Thoracic aorta (tissue), 2 donors: ENCODE data around the gene TTLL11. TPM values are rescaled to one million over a fixed set of nuclear protein-coding genes. Genes with fewer than 3 reads are reported as not detected.

Experiments
- ATAC-seq: fragments of 150-250 bp; one replicate; pipeline ENCODE4 v1.8.0; 2017; ENCODE audit warnings: low read depth; ENCODE audit not compliant: insufficient number of reproducible peaks, low FRiP score
- DNase-seq: peaks from one replicate; pipeline ENCODE4 v3.0.0-alpha.2; 2020; ENCODE audit warnings: low spot score
- H3K27ac ChIP-seq, 2 donors: fragments of 200-600 bp; sonication (generic); 1 replicate in 1 of 2; 2 replicates in 1 of 2; pipeline ENCODE4 v1.5.1; 2016; ENCODE audit warnings: mild to moderate bottlenecking in 2 of 2, moderate library complexity in 2 of 2
- H3K27me3 ChIP-seq: fragments of 200-600 bp; sonication (generic); replicated peaks from 2 replicates; pipeline ENCODE4 v1.6.0; 2016; ENCODE audit warnings: mild to moderate bottlenecking; ENCODE audit not compliant: insufficient read depth
- H3K36me3 ChIP-seq: fragments of 200-600 bp; sonication (generic); one replicate; pipeline ENCODE4 v1.5.1; 2016
- H3K4me1 ChIP-seq, 2 donors: fragments of 200-600 bp; sonication (generic); 1 replicate in 1 of 2; 2 replicates in 1 of 2; pipeline versions ENCODE4 v1.5.1 to v1.6.0; 2016; ENCODE audit warnings: low read depth in 2 of 2, mild to moderate bottlenecking in 1 of 2; ENCODE audit not compliant: control insufficient read depth in 1 of 2
- H3K4me3 ChIP-seq: fragments of 200-600 bp; sonication (generic); 2 replicates; pipeline ENCODE4 v1.5.1; 2016; ENCODE audit warnings: mild to moderate bottlenecking
- H3K9me3 ChIP-seq: fragments of 200-600 bp; sonication (generic); 2 replicates; pipeline ENCODE4 v1.5.1; 2016
- CTCF ChIP-seq: fragments of 200-600 bp; sonication (generic); IDR thresholded peaks from one replicate; pipeline ENCODE4 v1.5.1; 2019; ENCODE audit warnings: antibody characterized with exemption
- total RNA-seq, 2 donors: library from RNA; depleted of rRNA; stranded (reverse); fragments of >200 nt; gene quantifications; one replicate each; pipeline versions ENCODE4 v1.1.0 to v1.2.3, GENCODE V29; 2016

The TTLL11 gene
- total RNA-seq, 2 donors from 2014 or later, result 25.7 to 31.2 TPM

GRCh38 chr9:122036988-122037387, 56.1 kb downstream of the TTLL11 start:
- DNase-seq (no peak), ATAC-seq (no peak)
- no peak overlapping the region for H3K27ac ChIP-seq
- H3K9me3 ChIP-seq, result no peaks in the 10 kb centered on the region
- H3K4me1 ChIP-seq, result peaks cover 20 to 55% of the 10 kb centered on the region in 2 donors
- H3K4me3 ChIP-seq, result no peak overlapping the region
- peaks cover 3% of the 10 kb centered on the region for H3K36me3 ChIP-seq
- TF ChIP-seq CTCF, result no peak
- H3K27me3 ChIP-seq, result no peaks in the 10 kb centered on the region

GRCh38 chr9:122036408-122036807, 56.7 kb downstream of the TTLL11 start:
- no peak for TF ChIP-seq CTCF
- no peak for ATAC-seq
- H3K27ac ChIP-seq, result no peak overlapping the region

GRCh38 chr9:122033775-122034373, 59.2 kb downstream of the TTLL11 start:
- no peaks in the 10 kb centered on the region for H3K9me3 ChIP-seq
- peaks cover 18 to 40% of the 10 kb centered on the region in 2 donors for H3K4me1 ChIP-seq
- no peak for ATAC-seq
- H3K27ac ChIP-seq, result peak overlapping the region; percentile 32 to 54
- no peaks in the 10 kb centered on the region for H3K27me3 ChIP-seq
- no peak for DNase-seq
- TF ChIP-seq CTCF, result no peak
- peak overlapping the region; percentile 9 for H3K4me3 ChIP-seq
- peaks cover 3% of the 10 kb centered on the region for H3K36me3 ChIP-seq

More at GRCh38 chr9:122036408-122036807, 56.7 kb downstream of the TTLL11 start:
- no peak overlapping the region for H3K4me3 ChIP-seq
- H3K9me3 ChIP-seq, result no peaks in the 10 kb centered on the region
- no peaks in the 10 kb centered on the region for H3K27me3 ChIP-seq
- no peak for DNase-seq
- H3K36me3 ChIP-seq, result peaks cover 3% of the 10 kb centered on the region
- H3K4me1 ChIP-seq, result peaks cover 23 to 59% of the 10 kb centered on the region in 2 donors

- no peaks in the 10 kb centered on the region for H3K27me3 ChIP-seq
- H3K4me3 ChIP-seq, result peak overlapping the region; percentile 46
- TF ChIP-seq CTCF, result no peak
- H3K4me1 ChIP-seq, result peaks cover 18 to 40% of the 10 kb centered on the region in 2 donors
- no peaks in the 10 kb centered on the region for H3K9me3 ChIP-seq
- DNase-seq (no peak), ATAC-seq (no peak)
- no peaks in the 10 kb centered on the region for H3K36me3 ChIP-seq
- H3K27ac ChIP-seq, result peak overlapping the region; percentile 37 to 56
These were observed 60.8 kb downstream of the TTLL11 start for GRCh38 chr9:122032346-122032745.

GRCh38 chr9:122031776-122032175, 61.3 kb downstream of the TTLL11 start:
- no peaks in the 10 kb centered on the region for H3K36me3 ChIP-seq
- H3K9me3 ChIP-seq, result no peaks in the 10 kb centered on the region
- ATAC-seq (peak; percentile 25), DNase-seq (no peak)
- peak overlapping the region; percentile 37 to 56 for H3K27ac ChIP-seq
- peak overlapping the region; percentile 46 for H3K4me3 ChIP-seq
- H3K27me3 ChIP-seq, result no peaks in the 10 kb centered on the region
- peaks cover 18 to 40% of the 10 kb centered on the region in 2 donors for H3K4me1 ChIP-seq
- TF ChIP-seq CTCF, result no peak
